Lung (tissue), 12 donors: Measurements from ENCODE around the gene FCRL5. TPM values are rescaled to one million over a fixed set of nuclear protein-coding genes. Genes with fewer than 3 reads are reported as not detected.

ENCODE experiments used
- ATAC-seq: fragments of 200-7000 bp; cut with Tn5 transposase; one replicate; pipeline ENCODE4 v1.9.1; 2020; ENCODE audit warnings: moderate number of reproducible peaks; ENCODE audit not compliant: insufficient read depth, low FRiP score
- DNase-seq, 3 donors: peaks; one replicate each; pipeline ENCODE4 v3.0.0-alpha.2; 2013 to 2017
- H3K27ac ChIP-seq, 2 donors: one replicate each; pipeline ENCODE4 v1.5.1; 2013; ENCODE audit warnings: mild to moderate bottlenecking in 2 of 2, moderate library complexity in 2 of 2, control low read depth in 1 of 2, inconsistent platforms in 1 of 2, low read depth in 1 of 2, low read length in 1 of 2
- H3K27me3 ChIP-seq, 3 donors: one replicate each; pipeline ENCODE4 v1.5.1; 2013; ENCODE audit warnings: low read length in 2 of 3; ENCODE audit not compliant: control insufficient read depth in 3 of 3, insufficient read depth in 3 of 3
- H3K36me3 ChIP-seq, 4 donors: one replicate each; pipeline ENCODE4 v1.5.1; 2013; ENCODE audit warnings: low read length in 4 of 4, mild to moderate bottlenecking in 1 of 4, moderate library complexity in 1 of 4; ENCODE audit not compliant: control insufficient read depth in 4 of 4, insufficient read depth in 4 of 4
- H3K4me1 ChIP-seq, 5 donors: one replicate each; pipeline ENCODE4 v1.5.1; 2013; ENCODE audit warnings: low read length in 5 of 5, mild to moderate bottlenecking in 2 of 5, moderate library complexity in 1 of 5; ENCODE audit not compliant: control insufficient read depth in 5 of 5, insufficient read depth in 5 of 5
- H3K4me3 ChIP-seq: one replicate; pipeline ENCODE4 v1.5.1; 2013; ENCODE audit warnings: mild to moderate bottlenecking, control low read depth, moderate library complexity
- H3K9ac ChIP-seq, 2 donors: one replicate each; pipeline ENCODE4 v1.5.1; 2013; ENCODE audit warnings: low read length in 2 of 2, control low read depth in 1 of 2; ENCODE audit not compliant: insufficient read depth in 1 of 2
- H3K9me3 ChIP-seq, 4 donors: one replicate each; pipeline ENCODE4 v1.5.1; 2013; ENCODE audit warnings: low read length in 3 of 4, mild to moderate bottlenecking in 1 of 4, moderate library complexity in 1 of 4; ENCODE audit not compliant: control insufficient read depth in 4 of 4, insufficient read depth in 3 of 4
- WGBS, 2 donors: extraction: QIAGEN DNeasy Blood & Tissue Kit; methylation state at CpG; one replicate each; pipeline ENCODE4 v1.1.7; 2013; 5-methylcytosine and 5-hydroxymethylcytosine counted together
- polyA plus RNA-seq, 2 donors: library from polyadenylated mRNA; stranded (reverse); fragments of 200-250 nt; gene quantifications; one replicate each; pipeline ENCODE4 v1.2.1, GENCODE V29; 2013
- total RNA-seq, 2 donors: library from RNA; depleted of rRNA in 1 of 2; stranded (reverse); fragments of >200 nt in 1 of 2; gene quantifications; one replicate each; pipeline ENCODE4 v1.2.1, GENCODE V29; 2014 to 2021
- TF ChIP-seq, protein P1 (sequence below): IDR thresholded peaks from 2 replicates; pipeline ENCODE4 v1.5.1; 2012; ENCODE audit warnings: mild to moderate bottlenecking; ENCODE audit errors: control extremely low read depth, extremely low read depth
- donor health status: control.
- donor health status: control.
- donor health status: Bipolar disorder and iron deficiency.
- donor health status: healthy.
- donor health status: DM: yes; HTN: yes; CAD: no.

The FCRL5 gene
- total and polyA plus RNA-seq, 4 donors = 0.26 to 5.9 (median 1.6) TPM

DNA sequence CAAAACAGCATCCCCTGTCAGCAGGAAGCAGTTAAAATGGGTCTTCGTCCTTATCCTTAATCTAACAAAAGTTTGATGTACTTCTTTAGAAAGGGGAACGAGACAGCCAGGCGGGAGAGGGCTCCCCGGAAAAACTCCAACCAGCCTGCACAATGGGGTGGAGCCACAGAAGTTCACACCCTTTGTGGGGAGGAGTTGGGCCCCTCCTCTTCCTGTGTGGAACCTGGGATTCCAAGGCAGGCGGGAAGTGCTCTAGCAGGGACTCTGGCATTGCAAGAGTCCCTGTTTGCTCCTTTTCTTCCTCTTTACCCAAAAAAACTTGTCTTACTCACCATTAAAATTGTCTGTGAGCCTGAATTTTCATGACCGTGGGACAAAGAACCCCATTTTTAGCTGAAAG is 47.7 kb downstream of the FCRL5 start:
- H3K9me3 ChIP-seq = no peaks in the 10 kb centered on the region
- no peaks in the 10 kb centered on the region for H3K4me1 ChIP-seq
- no peak overlapping the region for H3K4me3 ChIP-seq
- H3K9ac ChIP-seq = no peak overlapping the region
- 65 to 81% methylated on average over 6 of the region's 6 CpGs for WGBS, 2 donors
- no peaks in the 10 kb centered on the region for H3K36me3 ChIP-seq
- DNase-seq (no peak), ATAC-seq (no peak)
- TF ChIP-seq, protein P1, sequence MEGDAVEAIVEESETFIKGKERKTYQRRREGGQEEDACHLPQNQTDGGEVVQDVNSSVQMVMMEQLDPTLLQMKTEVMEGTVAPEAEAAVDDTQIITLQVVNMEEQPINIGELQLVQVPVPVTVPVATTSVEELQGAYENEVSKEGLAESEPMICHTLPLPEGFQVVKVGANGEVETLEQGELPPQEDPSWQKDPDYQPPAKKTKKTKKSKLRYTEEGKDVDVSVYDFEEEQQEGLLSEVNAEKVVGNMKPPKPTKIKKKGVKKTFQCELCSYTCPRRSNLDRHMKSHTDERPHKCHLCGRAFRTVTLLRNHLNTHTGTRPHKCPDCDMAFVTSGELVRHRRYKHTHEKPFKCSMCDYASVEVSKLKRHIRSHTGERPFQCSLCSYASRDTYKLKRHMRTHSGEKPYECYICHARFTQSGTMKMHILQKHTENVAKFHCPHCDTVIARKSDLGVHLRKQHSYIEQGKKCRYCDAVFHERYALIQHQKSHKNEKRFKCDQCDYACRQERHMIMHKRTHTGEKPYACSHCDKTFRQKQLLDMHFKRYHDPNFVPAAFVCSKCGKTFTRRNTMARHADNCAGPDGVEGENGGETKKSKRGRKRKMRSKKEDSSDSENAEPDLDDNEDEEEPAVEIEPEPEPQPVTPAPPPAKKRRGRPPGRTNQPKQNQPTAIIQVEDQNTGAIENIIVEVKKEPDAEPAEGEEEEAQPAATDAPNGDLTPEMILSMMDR = no peak
- H3K27me3 ChIP-seq = no peaks in the 10 kb centered on the region
- no peak overlapping the region for H3K27ac ChIP-seq

DNA sequence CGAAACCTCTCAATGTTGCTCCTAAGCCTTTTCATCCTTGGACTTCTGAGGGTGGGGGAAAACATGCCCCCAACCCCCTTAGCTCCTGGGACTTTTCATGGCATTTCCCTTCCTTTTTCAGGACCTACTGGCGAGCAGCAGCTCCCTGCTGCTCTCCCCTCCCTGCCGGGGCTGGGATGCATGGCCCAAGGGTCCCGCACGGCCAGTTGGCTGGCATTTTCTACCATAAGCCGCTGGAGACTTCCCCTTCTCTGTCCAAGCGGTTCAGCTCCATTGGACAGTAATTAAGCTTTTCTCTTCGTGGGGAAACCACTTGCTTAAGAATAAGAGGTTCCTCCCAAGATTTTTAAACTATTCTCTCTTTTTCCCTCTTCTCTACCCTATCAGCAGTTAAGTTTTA is 52.8 kb downstream of the FCRL5 start:
- DNase-seq (no peak), ATAC-seq (no peak)
- no peaks in the 10 kb centered on the region for H3K27me3 ChIP-seq
- H3K9me3 ChIP-seq = no peaks in the 10 kb centered on the region
- no peak overlapping the region for H3K27ac ChIP-seq
- no peak overlapping the region for H3K4me3 ChIP-seq
- no peaks in the 10 kb centered on the region for H3K36me3 ChIP-seq
- H3K9ac ChIP-seq = no peak overlapping the region
- TF ChIP-seq, protein P1 = no peak
- 89 to 95% methylated on average over 8 of the region's 8 CpGs for WGBS, 2 donors
- H3K4me1 ChIP-seq = no peaks in the 10 kb centered on the region

DNA sequence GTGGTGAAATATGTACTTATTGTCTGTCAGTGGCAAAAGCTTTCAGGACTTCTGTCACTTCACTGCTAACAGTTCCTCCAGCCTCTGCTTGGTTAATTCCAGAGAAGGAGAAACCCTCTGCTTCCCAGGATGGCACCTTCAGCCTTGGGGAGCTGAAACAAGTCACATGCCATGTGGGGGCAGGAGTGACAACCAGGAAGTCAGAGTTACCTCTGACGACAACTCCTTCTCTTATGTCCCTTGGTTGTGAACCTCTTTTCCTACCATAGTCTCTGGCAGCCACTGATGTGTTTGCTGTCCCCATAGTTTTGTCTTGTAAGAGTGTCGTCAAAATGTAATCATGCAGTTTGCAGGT is 53.6 kb downstream of the FCRL5 start:
- DNase-seq = no peak
- TF ChIP-seq, protein P1 = no peak
- 69 to 81% methylated on average over 2 of the region's 2 CpGs for WGBS, 2 donors

DNA sequence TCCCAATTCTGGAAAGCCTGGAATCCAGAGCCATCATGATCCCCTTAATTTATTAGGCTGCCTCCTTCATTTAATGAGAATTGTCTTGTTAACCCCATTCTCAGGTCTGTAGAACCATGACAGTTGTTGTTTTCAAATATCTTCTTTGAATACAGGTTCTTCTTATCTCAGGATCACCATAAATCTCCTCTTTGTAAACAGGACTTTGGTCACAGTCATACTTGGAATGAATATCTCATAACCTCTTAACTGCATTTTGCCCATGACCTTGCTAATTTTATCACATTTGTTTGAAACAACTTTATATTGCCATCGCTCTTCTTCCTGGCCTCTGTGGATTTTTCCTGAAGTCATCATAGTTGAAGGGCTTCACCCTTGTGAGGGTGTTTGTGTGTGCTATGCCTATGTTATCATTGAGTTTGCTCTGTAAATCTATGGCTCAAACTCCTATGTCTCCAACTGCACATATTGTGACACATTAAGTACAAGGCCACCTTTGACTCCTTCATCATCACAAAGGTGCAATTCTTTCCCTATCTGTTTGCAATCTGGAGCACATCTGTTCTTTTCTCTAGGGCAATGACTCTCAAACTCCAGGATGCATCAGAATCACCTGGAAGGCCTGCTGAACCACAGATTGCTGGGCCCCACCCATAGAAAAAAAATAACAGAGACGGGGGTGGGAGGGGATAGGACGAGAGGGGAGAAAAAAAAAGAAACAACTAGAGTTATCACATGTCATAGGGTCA is 54.2 kb downstream of the FCRL5 start:
- 56 to 83% methylated on average over 3 of the region's 3 CpGs for WGBS, 2 donors

More for the DNA sequence above, 53.6 kb downstream of the FCRL5 start:
- Histone ChIP-seq H3K4me1 (no peaks in the 10 kb centered on the region), H3K36me3 (no peaks in the 10 kb centered on the region), H3K27me3 (peaks cover 0 to 3% (median 0%) of the 10 kb centered on the region in 3 donors), H3K4me3 (no peak overlapping the region), H3K27ac (no peak overlapping the region), H3K9ac (no peak overlapping the region), H3K9me3 (no peaks in the 10 kb centered on the region)
- ATAC-seq = no peak

More for the DNA sequence above, 54.2 kb downstream of the FCRL5 start:
- Histone ChIP-seq H3K9me3 (no peaks in the 10 kb centered on the region), H3K4me1 (no peaks in the 10 kb centered on the region), H3K9ac (no peak overlapping the region), H3K36me3 (no peaks in the 10 kb centered on the region), H3K27me3 (peaks cover 0 to 3% (median 0%) of the 10 kb centered on the region in 3 donors), H3K27ac (no peak overlapping the region), H3K4me3 (no peak overlapping the region)
- DNase-seq (no peak), ATAC-seq (no peak)
- TF ChIP-seq, protein P1 = no peak
